Measurements from ENCODE around the gene IL22RA1. TPM values are rescaled to one million over a fixed set of nuclear protein-coding genes. Genes with fewer than 3 reads are reported as not detected.
A peak's percentile ranks its signal among the peaks of the same experiment; 100 is the strongest.

IL22RA1 gene
- total RNA-seq, 1 experiment from 2014 or later, result 5.0 TPM

- Histone ChIP-seq H3F3A (ENCODE audit: insufficient read depth, low read depth) (peaks cover 18% of the 10 kb centered on the region), H3K27me3 (ENCODE audit: insufficient read depth, low read depth) (no peaks in the 10 kb centered on the region), H2AFZ (peak overlapping the region; percentile 89), H3K4me3 (peak overlapping the region; percentile 73), H3K79me2 (ENCODE audit: low read depth) (no peaks in the 10 kb centered on the region), H3K4me1 (replicated peaks; ENCODE audit: insufficient read depth) (peaks cover 16% of the 10 kb centered on the region), H3K9me2 (ENCODE audit: insufficient read depth) (no peaks in the 10 kb centered on the region), H3K36me3 (ENCODE audit: low read depth) (no peaks in the 10 kb centered on the region), H3K4me2 (peak overlapping the region; percentile 84), H4K20me1 (ENCODE audit: insufficient read depth) (no peaks in the 10 kb centered on the region), H3K27ac (0 out of 2 replicates have a peak overlapping the region, but pooled peaks have one; percentile 9), H3K9me3 (ENCODE audit: insufficient read depth, low read depth) (no peaks in the 10 kb centered on the region)
- ChIA-PET POLR2A (ENCODE audit: unreplicated experiment) (interaction anchor here (0.7 kb wide), 2 partner anchors 291 to 1160 kb away, joined by 3 to 5 read pairs; no protein-coding TSS in a partner anchor), CTCF (interaction anchor here (0.6 kb wide), 1 partner anchor 204 kb away, joined by 4 read pairs; no protein-coding TSS in a partner anchor)
- no peak for DNase-seq
- no peak for TF ChIP-seq EZH2 (IDR thresholded peaks at IDR 0.05; ENCODE audit: low read depth)
- TF ChIP-seq CTCF (conservative IDR thresholded peaks at IDR 0.05), result no peak
- intact Hi-C loops (cut with micrococcal nuclease; ENCODE audit: unreplicated experiment), result loop anchor here (2.0 kb wide), 1 partner anchor 36 kb away; no protein-coding TSS in a partner anchor
- no TSS peak for BruUV-seq (replicated peaks)
Observed at GRCh38 chr1:24186711-24186992, 43.7 kb upstream of the IL22RA1 start.

- BruUV-seq (replicated peaks), result TSS peak; percentile 62
- ChIA-PET POLR2A (ENCODE audit: unreplicated experiment) (interaction anchor here (0.7 kb wide), 1 partner anchor 1160 kb away, joined by 3 read pairs; no protein-coding TSS in a partner anchor), CTCF (interaction anchor here (0.5 to 1.0 kb wide), 3 partner anchors 36 to 205 kb away, joined by 4 to 10 read pairs (median 4); no protein-coding TSS in a partner anchor)
- TF ChIP-seq CTCF (conservative IDR thresholded peaks at IDR 0.05) (no peak), EZH2 (IDR thresholded peaks at IDR 0.05; ENCODE audit: low read depth) (no peak)
- Histone ChIP-seq H4K20me1 (ENCODE audit: insufficient read depth) (no peaks in the 10 kb centered on the region), H3K27me3 (ENCODE audit: insufficient read depth, low read depth) (no peaks in the 10 kb centered on the region), H3K27ac (0 out of 2 replicates have a peak overlapping the region, but pooled peaks have one; percentile 9), H3K4me3 (peak overlapping the region; percentile 73), H3K79me2 (ENCODE audit: low read depth) (no peaks in the 10 kb centered on the region), H3F3A (ENCODE audit: insufficient read depth, low read depth) (peaks cover 13% of the 10 kb centered on the region), H3K9me2 (ENCODE audit: insufficient read depth) (no peaks in the 10 kb centered on the region), H3K9me3 (ENCODE audit: insufficient read depth, low read depth) (no peaks in the 10 kb centered on the region), H3K4me2 (peak overlapping the region; percentile 84), H3K4me1 (replicated peaks; ENCODE audit: insufficient read depth) (peaks cover 11% of the 10 kb centered on the region), H2AFZ (peak overlapping the region; percentile 89; the same call in 1 of the 2 replicates), H3K36me3 (ENCODE audit: low read depth) (no peaks in the 10 kb centered on the region)
- intact Hi-C loops (cut with micrococcal nuclease; ENCODE audit: unreplicated experiment), result loop anchor here (2.0 kb wide), 1 partner anchor 35 kb away; no protein-coding TSS in a partner anchor
- DNase-seq, result no peak
Observed at GRCh38 chr1:24186031-24186710, 43.2 kb upstream of the IL22RA1 start.

- H3K4me1 ChIP-seq (replicated peaks; ENCODE audit: insufficient read depth), result peaks cover 6% of the 10 kb centered on the region
- H4K20me1 ChIP-seq (ENCODE audit: insufficient read depth), result no peaks in the 10 kb centered on the region
- no peak overlapping the region for H3K4me2 ChIP-seq
- peaks cover 4% of the 10 kb centered on the region; the same call in 1 of the 2 replicates for H3F3A ChIP-seq (ENCODE audit: insufficient read depth, low read depth)
- H2AFZ ChIP-seq, result no peak overlapping the region
- TF ChIP-seq CTCF (conservative IDR thresholded peaks at IDR 0.05), result no peak
- TF ChIP-seq EZH2 (IDR thresholded peaks at IDR 0.05; ENCODE audit: low read depth), result no peak
- no peaks in the 10 kb centered on the region for H3K9me3 ChIP-seq (ENCODE audit: insufficient read depth, low read depth)
- CTCF ChIA-PET, result interaction anchor here (1.0 kb wide), 1 partner anchor 35 kb away, joined by 4 read pairs; no protein-coding TSS in a partner anchor
- H3K36me3 ChIP-seq (ENCODE audit: low read depth), result no peaks in the 10 kb centered on the region
- no peaks in the 10 kb centered on the region for H3K79me2 ChIP-seq (ENCODE audit: low read depth)
- BruUV-seq (replicated peaks), result no TSS peak
- H3K9me2 ChIP-seq (ENCODE audit: insufficient read depth), result no peaks in the 10 kb centered on the region
- H3K4me3 ChIP-seq, result no peak overlapping the region
- intact Hi-C loops (cut with micrococcal nuclease; ENCODE audit: unreplicated experiment), result no loop called here
- no peak overlapping the region for H3K27ac ChIP-seq
- POLR2A ChIA-PET (ENCODE audit: unreplicated experiment), result interaction anchor here (0.9 kb wide), 1 partner anchor 222 kb away, joined by 9 read pairs; no protein-coding TSS in a partner anchor
- H3K27me3 ChIP-seq (ENCODE audit: insufficient read depth, low read depth), result no peaks in the 10 kb centered on the region
- no peak for DNase-seq
Observed at GRCh38 chr1:24185076-24185475, 42.1 kb upstream of the IL22RA1 start.
